OCI-LY3 (cell line): ENCODE data around the gene FAM184B.

Experiments
- H2AFZ ChIP-seq: fragments of 200-600, 300-600 bp; shearing (Covaris generic); 2 replicates; pipeline ENCODE4 v1.6.0; 2014; ENCODE audit warnings: antibody characterized with exemption, low read depth, low read length
- H3K27ac ChIP-seq: fragments of 200-600, 300-600 bp; sonication (generic); 2 replicates; pipeline ENCODE4 v1.5.1; 2014; ENCODE audit warnings: mild to moderate bottlenecking, low read length, moderate library complexity, mixed read lengths
- H3K27me3 ChIP-seq: fragments of 200-600, 300-600 bp; sonication (generic); 2 replicates; pipeline ENCODE4 v1.6.1; 2014; ENCODE audit warnings: low read depth, low read length, mixed read lengths
- H3K36me3 ChIP-seq: fragments of 200-600, 300-600 bp; sonication (generic); replicated peaks from 2 replicates; pipeline ENCODE3; 2014; ENCODE audit warnings: low read depth, low read length, mixed read lengths
- H3K4me1 ChIP-seq: fragments of 300-600, 200-600 bp; sonication (generic); 2 replicates; pipeline ENCODE4 v1.6.1; 2014; ENCODE audit warnings: low read length, mixed read lengths
- H3K4me2 ChIP-seq: fragments of 200-600, 300-600 bp; sonication (generic); 2 replicates; pipeline ENCODE4 v1.6.1; 2014; ENCODE audit warnings: low read length, mixed read lengths
- H3K4me3 ChIP-seq: fragments of 300-600, 200-600 bp; sonication (generic); 2 replicates; pipeline ENCODE4 v1.5.1; 2014; ENCODE audit warnings: antibody characterized with exemption, mild to moderate bottlenecking, low read length, moderate library complexity
- H3K79me2 ChIP-seq: fragments of 300-600, 200-600 bp; shearing (Covaris generic); 2 replicates; pipeline ENCODE4 v1.6.1; 2014; ENCODE audit warnings: mild to moderate bottlenecking, low read length, mixed read lengths
- H3K9ac ChIP-seq: fragments of 300-600, 200-600 bp; shearing (Covaris generic); 2 replicates; pipeline ENCODE4 v1.6.0; 2014; ENCODE audit warnings: mild to moderate bottlenecking, low read length, moderate library complexity
- H3K9me3 ChIP-seq: fragments of 200-600, 300-600 bp; shearing (Covaris generic); 2 replicates; pipeline ENCODE4 v1.6.1; 2014; ENCODE audit warnings: low read length, mixed read lengths; ENCODE audit not compliant: insufficient read depth
- H4K20me1 ChIP-seq: fragments of 200-600, 300-600 bp; sonication (generic); 2 replicates; pipeline ENCODE4 v1.6.1; 2016; ENCODE audit warnings: low read length, mixed read lengths; ENCODE audit not compliant: insufficient read depth
- CTCF ChIP-seq: fragments of 200-600, 300-600 bp; sonication (generic); IDR thresholded peaks from 2 replicates; pipeline ENCODE4 v1.5.1; 2014; ENCODE audit warnings: antibody characterized with exemption, low read length, low read depth
- EZH2phosphoT487 ChIP-seq: fragments of 200-600 bp; shearing (Covaris generic); IDR thresholded peaks from 2 replicates; pipeline ENCODE4 v1.6.1; 2018; ENCODE audit warnings: antibody characterized with exemption, mixed run types, low read depth

FAM184B gene

GRCh38 chr4:17624821-17625220 is 156.6 kb downstream of the FAM184B start:
- no peak overlapping the region for H2AFZ ChIP-seq
- no peaks in the 10 kb centered on the region for H3K9me3 ChIP-seq
- no peaks in the 10 kb centered on the region; the same call in 1 of the 2 replicates for H4K20me1 ChIP-seq
- H3K36me3 ChIP-seq: peaks cover 74% of the 10 kb centered on the region
- no peak overlapping the region for H3K4me3 ChIP-seq
- H3K79me2 ChIP-seq: peaks cover 17% of the 10 kb centered on the region
- no peaks in the 10 kb centered on the region for H3K4me1 ChIP-seq
- no peaks in the 10 kb centered on the region for H3K27me3 ChIP-seq
- H3K9ac ChIP-seq: no peak overlapping the region
- no peak for TF ChIP-seq CTCF
- TF ChIP-seq EZH2phosphoT487: no peak
- no peak overlapping the region for H3K4me2 ChIP-seq
- H3K27ac ChIP-seq: no peak overlapping the region

- peaks cover 27% of the 10 kb centered on the region for H3K79me2 ChIP-seq
- no peak for TF ChIP-seq EZH2phosphoT487
- no peak for TF ChIP-seq CTCF
Measured at GRCh38 chr4:17623451-17624001, 157.9 kb downstream of the FAM184B start.

GRCh38 chr4:17619416-17620105 is 161.9 kb downstream of the FAM184B start:
- Histone ChIP-seq H3K27ac (no peak overlapping the region), H3K9ac (no peak overlapping the region), H3K9me3 (no peaks in the 10 kb centered on the region), H3K79me2 (peaks cover 64% of the 10 kb centered on the region), H3K27me3 (no peaks in the 10 kb centered on the region), H3K36me3 (peaks cover 59% of the 10 kb centered on the region), H2AFZ (no peak overlapping the region), H3K4me3 (no peak overlapping the region), H3K4me2 (no peak overlapping the region), H4K20me1 (peaks cover 30% of the 10 kb centered on the region), H3K4me1 (no peaks in the 10 kb centered on the region)
- TF ChIP-seq CTCF (no peak), EZH2phosphoT487 (no peak)

More at GRCh38 chr4:17623451-17624001, 157.9 kb downstream of the FAM184B start:
- no peak overlapping the region for H3K27ac ChIP-seq
- no peak overlapping the region for H3K4me2 ChIP-seq
- no peaks in the 10 kb centered on the region for H3K27me3 ChIP-seq
- no peak overlapping the region for H2AFZ ChIP-seq
- H3K4me1 ChIP-seq: no peaks in the 10 kb centered on the region
- peaks cover 11% of the 10 kb centered on the region for H4K20me1 ChIP-seq
- no peak overlapping the region for H3K9ac ChIP-seq
- peaks cover 75% of the 10 kb centered on the region for H3K36me3 ChIP-seq
- H3K9me3 ChIP-seq: no peaks in the 10 kb centered on the region
- H3K4me3 ChIP-seq: no peak overlapping the region

- Histone ChIP-seq H3K9me3 (no peaks in the 10 kb centered on the region), H3K79me2 (peaks cover 66% of the 10 kb centered on the region), H3K4me1 (no peaks in the 10 kb centered on the region), H3K4me3 (no peak overlapping the region), H3K9ac (no peak overlapping the region), H4K20me1 (peaks cover 30% of the 10 kb centered on the region), H3K36me3 (peaks cover 53% of the 10 kb centered on the region), H2AFZ (no peak overlapping the region), H3K27ac (no peak overlapping the region), H3K27me3 (no peaks in the 10 kb centered on the region), H3K4me2 (no peak overlapping the region)
- TF ChIP-seq EZH2phosphoT487 (no peak), CTCF (no peak)
Measured at GRCh38 chr4:17618926-17619325, 162.5 kb downstream of the FAM184B start.
